IMR-90 (cell line): ENCODE data around the gene ARMH3. TPM values are rescaled to one million over a fixed set of nuclear protein-coding genes. Genes with fewer than 3 reads are reported as not detected.

ENCODE experiments used
- ATAC-seq: fragments of 200-7000 bp; cut with Tn5 transposase; 2 replicates; pipeline ENCODE4 v1.9.1; 2020; ENCODE audit warnings: low read depth, mild to moderate bottlenecking, moderate library complexity
- BruUV-seq: library from RNA; stranded (reverse); fragments of 400-500 nt; replicated peaks from 2 replicates; lab custom pipeline; 2021; lab: Mats Ljungman, UMichigan
- CTCF ChIA-PET: fragments of 300-600 bp; formaldehyde crosslinking; extraction: SDS; loops from one replicate; lab custom pipeline; 2021; ENCODE audit warnings: antibody characterized with exemption; lab: Yijun Ruan, JAX
- POLR2A ChIA-PET: fragments of 300-600 bp; sonication (Branson Sonifier 250); formaldehyde crosslinking; loops from one replicate; lab custom pipeline; 2022; ENCODE audit warnings: antibody characterized with exemption; ENCODE audit not compliant: unreplicated experiment; lab: Charles Lee
- DNase-seq: peaks from one replicate; pipeline ENCODE4 v3.0.0; 2013
- H2AFZ ChIP-seq: replicated peaks from 2 replicates; pipeline ENCODE3; 2013; ENCODE audit warnings: low read length, mild to moderate bottlenecking; ENCODE audit not compliant: poor library complexity
- H2AK5ac ChIP-seq: 2 replicates; pipeline ENCODE4 v1.6.1; 2013; ENCODE audit warnings: low read depth, low read length, inconsistent platforms
- H2AK9ac ChIP-seq: replicated peaks from 2 replicates; pipeline ENCODE3; 2013; ENCODE audit warnings: mild to moderate bottlenecking, low read depth, low read length, moderate library complexity; ENCODE audit not compliant: poor library complexity
- H2BK120ac ChIP-seq: 2 replicates; pipeline ENCODE4 v1.6.1; 2013; ENCODE audit warnings: low read depth, low read length, inconsistent platforms
- H2BK15ac ChIP-seq: 3 replicates; pipeline ENCODE4 v1.6.1; 2013; ENCODE audit warnings: low read depth, low read length, inconsistent platforms
- H2BK20ac ChIP-seq: 2 replicates; pipeline ENCODE4 v1.6.1; 2013; ENCODE audit warnings: low read depth, mild to moderate bottlenecking, inconsistent platforms, low read length, moderate library complexity
- H2BK5ac ChIP-seq: 2 replicates; pipeline ENCODE4 v1.6.1; 2013; ENCODE audit warnings: mild to moderate bottlenecking, low read depth, low read length, inconsistent platforms; ENCODE audit not compliant: poor library complexity, severe bottlenecking
- H3K14ac ChIP-seq: replicated peaks from 2 replicates; pipeline ENCODE4 v1.6.1; 2013; ENCODE audit warnings: low read depth, low read length, inconsistent platforms
- H3K18ac ChIP-seq: 2 replicates; pipeline ENCODE4 v1.6.1; 2013; ENCODE audit warnings: low read depth, low read length, control low read depth
- H3K23ac ChIP-seq: 2 replicates; pipeline ENCODE4 v1.6.1; 2013; ENCODE audit warnings: low read depth, low read length, inconsistent platforms
- H3K27ac ChIP-seq: 2 replicates; pipeline ENCODE4 v1.5.1; 2013; ENCODE audit warnings: mild to moderate bottlenecking, control low read depth, low read length; ENCODE audit not compliant: insufficient read depth
- H3K27me3 ChIP-seq: 2 replicates; pipeline ENCODE4 v1.6.1; 2013; ENCODE audit warnings: low read length; ENCODE audit not compliant: control insufficient read depth, insufficient read depth
- H3K36me3 ChIP-seq: 2 replicates; pipeline ENCODE4 v1.6.1; 2013; ENCODE audit warnings: low read length, mixed read lengths; ENCODE audit not compliant: control insufficient read depth, insufficient read depth
- H3K4ac ChIP-seq: 2 replicates; pipeline ENCODE4 v1.6.1; 2013; ENCODE audit warnings: low read depth, low read length, inconsistent platforms
- H3K4me1 ChIP-seq: 2 replicates; pipeline ENCODE4 v1.6.1; 2013; ENCODE audit warnings: low read length, mixed read lengths; ENCODE audit not compliant: control insufficient read depth, insufficient read depth
- H3K4me2 ChIP-seq: 2 replicates; pipeline ENCODE4 v1.6.1; 2013; ENCODE audit warnings: low read depth, mild to moderate bottlenecking, control low read depth, low read length, moderate library complexity
- H3K4me3 ChIP-seq: 2 replicates; pipeline ENCODE4 v1.5.1; 2013; ENCODE audit warnings: low read depth, mild to moderate bottlenecking, control low read depth, low read length, moderate library complexity; ENCODE audit not compliant: insufficient read depth
- H3K56ac ChIP-seq: 2 replicates; pipeline ENCODE4 v1.6.1; 2013; ENCODE audit warnings: low read length, inconsistent platforms; ENCODE audit not compliant: insufficient read depth; ENCODE audit errors: extremely low read depth
- H3K79me1 ChIP-seq, 2 experiments: 2 replicates each; pipeline ENCODE4 v1.6.1; 2013; ENCODE audit warnings: low read length in 2 of 2, inconsistent platforms in 1 of 2, low read depth in 1 of 2
- H3K9ac ChIP-seq: 2 replicates; pipeline ENCODE4 v1.6.1; 2013; ENCODE audit warnings: low read depth, low read length, control low read depth
- H3K9me1 ChIP-seq: 2 replicates; pipeline ENCODE4 v1.6.1; 2013; ENCODE audit warnings: low read length, inconsistent platforms; ENCODE audit not compliant: insufficient read depth
- H3K9me3 ChIP-seq: 2 replicates; pipeline ENCODE4 v1.6.1; 2013; ENCODE audit warnings: low read length; ENCODE audit not compliant: control insufficient read depth, insufficient read depth
- H4K20me1 ChIP-seq: 2 replicates; pipeline ENCODE4 v1.6.1; 2013; ENCODE audit warnings: low read length, inconsistent platforms; ENCODE audit not compliant: insufficient read depth
- H4K5ac ChIP-seq: 2 replicates; pipeline ENCODE4 v1.6.1; 2013; ENCODE audit warnings: mild to moderate bottlenecking, low read depth, low read length, control low read depth
- H4K8ac ChIP-seq, 2 experiments: 2 replicates each; pipeline ENCODE4 v1.6.1; 2013; ENCODE audit warnings: low read depth in 2 of 2, low read length in 2 of 2, control low read depth in 1 of 2, inconsistent platforms in 1 of 2
- H4K91ac ChIP-seq: 2 replicates; pipeline ENCODE4 v1.6.1; 2013; ENCODE audit warnings: low read depth, low read length, inconsistent platforms; ENCODE audit not compliant: insufficient read depth
- BHLHE40 ChIP-seq: fragments of 150-350 bp; IDR thresholded peaks from 2 replicates; pipeline ENCODE4 v1.6.1; 2016; ENCODE audit warnings: mild to moderate bottlenecking, low read depth, low read length
- CEBPB ChIP-seq: IDR thresholded peaks from 2 replicates; pipeline ENCODE4 v1.6.1; 2012; ENCODE audit warnings: low read depth, low read length, improper control_type of control experiment
- MAFK ChIP-seq: IDR thresholded peaks from 2 replicates; pipeline ENCODE4 v1.6.1; 2012; ENCODE audit warnings: low read depth, low read length, improper control_type of control experiment
- MXI1 ChIP-seq: IDR thresholded peaks from 2 replicates; pipeline ENCODE4 v1.6.1; 2012; ENCODE audit warnings: low read depth, mild to moderate bottlenecking, low read length, moderate library complexity, borderline replicate concordance
- NFE2L2 ChIP-seq: fragments of 150-350 bp; IDR thresholded peaks from 2 replicates; pipeline ENCODE4 v1.6.1; 2016; ENCODE audit warnings: low read depth, mild to moderate bottlenecking, low read length
- POLR2A ChIP-seq: IDR thresholded peaks from 2 replicates; pipeline ENCODE4 v1.6.1; 2012; ENCODE audit warnings: mild to moderate bottlenecking, low read depth, low read length
- RCOR1 ChIP-seq: IDR thresholded peaks from 2 replicates; pipeline ENCODE4 v1.6.1; 2012; ENCODE audit warnings: mild to moderate bottlenecking, low read length, improper control_type of control experiment; ENCODE audit not compliant: insufficient replicate concordance
- RFX5 ChIP-seq: IDR thresholded peaks from 2 replicates; pipeline ENCODE4 v1.8.0; 2012; ENCODE audit warnings: low read depth, mild to moderate bottlenecking, low read length, moderate library complexity
- SMC3 ChIP-seq: fragments of 150-350 bp; IDR thresholded peaks from 2 replicates; pipeline ENCODE4 v1.6.1; 2016; ENCODE audit warnings: low read depth, mild to moderate bottlenecking, antibody characterized with exemption, low read length, moderate library complexity
- WGBS, 2 experiments: methylation state at CpG; one replicate each; pipeline versions ENCODE4 v1.1.5 to v1.1.7; 2013; ENCODE audit warnings: missing lambda C conversion rate in 2 of 2; ENCODE audit not compliant: insufficient read length in 1 of 2; ENCODE audit errors: extremely low coverage in 2 of 2; 5-methylcytosine and 5-hydroxymethylcytosine counted together
- dilution Hi-C: fragments of 300-500 bp; cut with HindIII; formaldehyde crosslinking; loops from one replicate; pipeline ENCODE4 v1.14.3; 2018; ENCODE audit warnings: low sequenced_read_pairs; ENCODE audit not compliant: unreplicated experiment
- in situ Hi-C: fragments of 300-500 bp; cut with MboI; formaldehyde crosslinking; loops from 3 replicates; pipeline ENCODE4 v1.14.3; 2019; ENCODE audit warnings: low sequenced_read_pairs, inconsistent platforms, mixed read lengths
- intact Hi-C: fragments of 100-400 bp; cut with micrococcal nuclease; formaldehyde crosslinking; loops from 2 replicates; pipeline ENCODE4 v1.10.0; 2022
- polyA plus RNA-seq, 3 experiments: library from polyadenylated mRNA; depleted of rRNA; stranded (reverse); fragments of >200 nt; gene quantifications; 2 replicates each; pipeline ENCODE4 v1.2.3, GENCODE V29; 2012; ENCODE audit warnings: low replicate concordance in 1 of 3
- total RNA-seq: library from RNA; depleted of rRNA; stranded (reverse); fragments of >200 nt; gene quantifications from 2 replicates; pipeline ENCODE4 v1.2.3, GENCODE V29; 2012
- TF ChIP-seq, protein P1 (sequence below): fragments of 150-350 bp; IDR thresholded peaks from 2 replicates; pipeline ENCODE4 v1.6.1; 2016; ENCODE audit warnings: low read depth, mild to moderate bottlenecking, low read length, moderate library complexity, borderline replicate concordance

Gene ARMH3
- total and polyA plus RNA-seq, 2 of the 4 experiments (the other 2 are of a cell fraction), result 12.1 to 13.1 TPM

DNA sequence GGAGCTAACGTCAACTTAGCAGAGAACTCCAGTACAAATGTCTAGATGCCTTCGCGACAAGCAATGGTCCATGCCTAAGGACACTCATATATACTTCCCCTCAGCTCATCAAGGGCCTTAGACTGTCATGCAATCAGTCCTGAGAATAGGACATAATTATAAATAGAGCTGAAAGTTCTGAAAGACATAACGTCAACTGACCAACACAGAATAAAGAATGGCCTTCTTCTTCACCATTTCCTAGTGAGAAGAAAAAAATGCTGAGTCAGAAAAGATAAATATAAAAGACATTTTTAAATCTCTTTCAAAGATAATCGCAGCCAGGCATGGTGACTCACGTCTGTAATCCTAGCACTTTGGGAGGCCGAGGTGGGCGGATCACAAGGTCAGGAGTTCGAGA is 83.2 kb downstream of the ARMH3 start:
- Histone ChIP-seq H3K9me3 (no peaks in the 10 kb centered on the region), H3K14ac (no peak overlapping the region), H3K56ac (no peak overlapping the region), H2BK15ac (no peak overlapping the region), H3K27ac (no peak overlapping the region), H4K20me1 (no peaks in the 10 kb centered on the region), H2AFZ (no peak overlapping the region), H3K27me3 (no peaks in the 10 kb centered on the region), H4K91ac (no peak overlapping the region), H3K4me3 (no peak overlapping the region), H3K23ac (no peak overlapping the region), H3K79me1 (peaks cover 0 to 16% of the 10 kb centered on the region in 2 experiments; a peak in 2 of 4 replicates), H2AK9ac (no peak overlapping the region), H2BK20ac (no peak overlapping the region), H3K9ac (no peak overlapping the region), H3K4ac (no peak overlapping the region), H4K5ac (no peak overlapping the region), H4K8ac (no peak overlapping the region), H3K9me1 (peaks cover 16% of the 10 kb centered on the region), H2AK5ac (no peak overlapping the region), H3K36me3 (peaks cover 17% of the 10 kb centered on the region), H3K4me1 (peaks cover 11% of the 10 kb centered on the region), H3K4me2 (no peak overlapping the region), H2BK5ac (no peak overlapping the region), H3K18ac (no peak overlapping the region), H2BK120ac (no peak overlapping the region)
- intact Hi-C loops, result no loop called here
- TF ChIP-seq POLR2A (no peak), MXI1 (no peak), MAFK (peak; percentile 96), NFE2L2 (peak; percentile 56; the same call in 1 of the 2 replicates), RCOR1 (no peak), SMC3 (no peak), CEBPB (no peak), RFX5 (no peak), BHLHE40 (no peak)
- TF ChIP-seq, protein P1, sequence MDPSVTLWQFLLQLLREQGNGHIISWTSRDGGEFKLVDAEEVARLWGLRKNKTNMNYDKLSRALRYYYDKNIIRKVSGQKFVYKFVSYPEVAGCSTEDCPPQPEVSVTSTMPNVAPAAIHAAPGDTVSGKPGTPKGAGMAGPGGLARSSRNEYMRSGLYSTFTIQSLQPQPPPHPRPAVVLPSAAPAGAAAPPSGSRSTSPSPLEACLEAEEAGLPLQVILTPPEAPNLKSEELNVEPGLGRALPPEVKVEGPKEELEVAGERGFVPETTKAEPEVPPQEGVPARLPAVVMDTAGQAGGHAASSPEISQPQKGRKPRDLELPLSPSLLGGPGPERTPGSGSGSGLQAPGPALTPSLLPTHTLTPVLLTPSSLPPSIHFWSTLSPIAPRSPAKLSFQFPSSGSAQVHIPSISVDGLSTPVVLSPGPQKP, result no peak
- in situ Hi-C loops, result no loop called here
- ChIA-PET POLR2A (no interaction called here), CTCF (no interaction called here)
- ATAC-seq (no peak; the same call in 1 of the 2 replicates), DNase-seq (peak; percentile 23)
- WGBS, 2 experiments, result 83% methylated on average over 1 of the region's 9 CpGs; no CpG with 5 or more reads in 1 of the 2 experiments
- no TSS peak for BruUV-seq
- dilution Hi-C loops, result no loop called here
